ENCODE data around the gene ARPC3. TPM values are rescaled to one million over a fixed set of nuclear protein-coding genes. Genes with fewer than 3 reads are reported as not detected.
"Not testable (repeated sequence)": the region's sequence is repeated elsewhere in the genome, so short reads cannot be mapped to it uniquely, and the experiment has no call there.

The ARPC3 gene
- total RNA-seq, 6 donors from 2014 or later, result 139 to 347 (median 245) TPM

DNA sequence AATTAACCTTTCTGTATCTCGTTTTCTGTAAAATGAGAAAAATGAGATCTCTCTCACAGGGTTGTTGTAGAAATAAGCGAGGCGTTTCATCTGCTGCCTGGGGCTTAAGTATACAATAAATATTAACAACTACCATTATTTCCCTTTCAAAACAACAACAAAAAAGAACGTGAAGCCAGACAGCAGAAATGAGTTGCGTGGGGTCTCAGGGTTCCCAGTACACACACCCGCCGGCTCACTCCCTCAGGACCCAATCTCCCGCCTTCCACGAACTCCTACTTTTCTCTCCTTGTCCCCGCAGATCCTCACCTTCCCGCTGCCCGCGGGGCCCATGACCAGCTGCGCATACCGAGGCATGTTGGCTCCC, 17.7 kb upstream of the ARPC3 start:
- 0 to 2% methylated on average over 15 of the region's 15 CpGs for WGBS, 2 donors
- Histone ChIP-seq H3K4me1 (peaks cover 18 to 28% (median 21%) of the 10 kb centered on the region in 4 donors), H3K4me3 (peak overlapping the region; percentile 71 to 93 (median 92)), H3K27ac (peak overlapping the region; percentile 87 to 94 (median 90)), H3K27me3 (no peaks in the 10 kb centered on the region), H3K36me3 (peaks cover 0 to 22% (median 10%) of the 10 kb centered on the region in 4 donors), H3K9me3 (no peaks in the 10 kb centered on the region)
- ATAC-seq (ENCODE audit: low FRiP score in 2 of 2), result no peak
- no peak for DNase-seq
- TF ChIP-seq, protein P1, sequence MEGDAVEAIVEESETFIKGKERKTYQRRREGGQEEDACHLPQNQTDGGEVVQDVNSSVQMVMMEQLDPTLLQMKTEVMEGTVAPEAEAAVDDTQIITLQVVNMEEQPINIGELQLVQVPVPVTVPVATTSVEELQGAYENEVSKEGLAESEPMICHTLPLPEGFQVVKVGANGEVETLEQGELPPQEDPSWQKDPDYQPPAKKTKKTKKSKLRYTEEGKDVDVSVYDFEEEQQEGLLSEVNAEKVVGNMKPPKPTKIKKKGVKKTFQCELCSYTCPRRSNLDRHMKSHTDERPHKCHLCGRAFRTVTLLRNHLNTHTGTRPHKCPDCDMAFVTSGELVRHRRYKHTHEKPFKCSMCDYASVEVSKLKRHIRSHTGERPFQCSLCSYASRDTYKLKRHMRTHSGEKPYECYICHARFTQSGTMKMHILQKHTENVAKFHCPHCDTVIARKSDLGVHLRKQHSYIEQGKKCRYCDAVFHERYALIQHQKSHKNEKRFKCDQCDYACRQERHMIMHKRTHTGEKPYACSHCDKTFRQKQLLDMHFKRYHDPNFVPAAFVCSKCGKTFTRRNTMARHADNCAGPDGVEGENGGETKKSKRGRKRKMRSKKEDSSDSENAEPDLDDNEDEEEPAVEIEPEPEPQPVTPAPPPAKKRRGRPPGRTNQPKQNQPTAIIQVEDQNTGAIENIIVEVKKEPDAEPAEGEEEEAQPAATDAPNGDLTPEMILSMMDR (IDR thresholded peaks at IDR 0.05), result no peak
- TF ChIP-seq POLR2AphosphoS5 (IDR thresholded peaks at IDR 0.05) (no peak), POLR2A (IDR thresholded peaks at IDR 0.05) (peak in 3 of 4 donors; percentile 74 to 87 (median 85)), EP300 (IDR thresholded peaks at IDR 0.05) (no peak)

DNA sequence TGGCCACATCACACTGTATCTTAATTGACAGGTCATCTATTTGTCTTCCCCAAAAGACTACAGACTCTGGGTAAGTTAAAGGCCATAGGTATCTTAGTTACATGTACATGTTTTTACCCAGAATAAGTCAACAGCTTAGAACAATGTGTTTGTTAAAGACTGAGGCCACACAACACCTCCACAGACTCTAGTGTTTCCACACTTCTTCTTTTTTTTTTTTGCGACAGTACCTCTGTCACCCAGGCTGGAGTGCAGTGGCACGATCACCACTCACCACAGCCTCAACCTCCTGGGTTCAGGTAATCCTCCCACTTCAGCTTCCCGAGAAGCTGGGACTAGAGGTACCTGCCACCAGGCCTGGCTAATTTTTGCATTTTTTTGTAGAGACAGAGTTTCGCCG, 16.7 kb upstream of the ARPC3 start:
- Histone ChIP-seq H3K9me3 (no peaks in the 10 kb centered on the region), H3K4me3 (peak overlapping the region in 2 of 4 donors; percentile 93), H3K27me3 (no peaks in the 10 kb centered on the region), H3K27ac (peak overlapping the region in 1 of 4 donors; percentile 94), H3K36me3 (peaks cover 0 to 31% (median 11%) of the 10 kb centered on the region in 4 donors), H3K4me1 (peaks cover 18 to 28% (median 21%) of the 10 kb centered on the region in 4 donors)
- WGBS, 2 donors, result 56 to 72% methylated on average over 5 of the region's 5 CpGs
- TF ChIP-seq, protein P1 (IDR thresholded peaks at IDR 0.05), result no peak
- TF ChIP-seq EP300 (IDR thresholded peaks at IDR 0.05) (no peak), POLR2AphosphoS5 (IDR thresholded peaks at IDR 0.05) (no peak), POLR2A (IDR thresholded peaks at IDR 0.05) (no peak)
- ATAC-seq (ENCODE audit: low FRiP score in 2 of 2), result no peak
- no peak for DNase-seq

- not testable (repeated sequence) for H3K4me3 ChIP-seq
Observed at GRCh38 chr12:110465765-110466164, 15.6 kb upstream of the ARPC3 start.

DNA sequence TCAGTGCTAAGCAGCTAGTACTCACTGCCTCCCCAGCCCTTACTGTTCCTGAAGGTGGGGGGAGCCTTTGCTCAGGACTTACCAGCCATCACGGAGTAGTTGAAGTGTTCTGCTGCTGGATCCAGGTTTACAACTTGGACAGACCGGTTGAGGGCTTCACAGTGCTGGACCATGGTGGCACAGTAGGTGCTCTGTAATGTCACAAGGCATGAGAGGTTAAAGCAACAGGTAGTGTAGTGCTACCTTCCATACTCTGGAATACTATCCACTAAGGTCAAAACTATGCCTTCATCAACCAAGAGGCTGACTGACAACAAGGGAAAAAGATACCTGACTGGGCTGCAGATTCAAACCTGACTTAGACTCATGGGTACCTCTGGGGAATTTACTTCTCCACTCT, 14.9 kb upstream of the ARPC3 start:
- Histone ChIP-seq H3K27ac (no peak overlapping the region), H3K4me1 (peaks cover 18 to 28% (median 21%) of the 10 kb centered on the region in 4 donors), H3K27me3 (no peaks in the 10 kb centered on the region), H3K4me3 (no peak overlapping the region), H3K9me3 (no peaks in the 10 kb centered on the region), H3K36me3 (peaks cover 0 to 44% (median 11%) of the 10 kb centered on the region in 4 donors)
- 92 to 96% methylated on average over 2 of the region's 2 CpGs for WGBS, 2 donors
- no peak for DNase-seq
- TF ChIP-seq EP300 (IDR thresholded peaks at IDR 0.05) (no peak), POLR2A (IDR thresholded peaks at IDR 0.05) (no peak), POLR2AphosphoS5 (IDR thresholded peaks at IDR 0.05) (no peak)
- TF ChIP-seq, protein P1 (IDR thresholded peaks at IDR 0.05), result no peak
- no peak for ATAC-seq (ENCODE audit: low FRiP score in 2 of 2)

More at GRCh38 chr12:110465765-110466164, 15.6 kb upstream of the ARPC3 start:
- not testable (repeated sequence) for ATAC-seq (ENCODE audit: low FRiP score in 2 of 2); H3K9me3 ChIP-seq; DNase-seq; H3K27me3 ChIP-seq; H3K27ac ChIP-seq
- Histone ChIP-seq H3K36me3 (peaks cover 0 to 36% (median 11%) of the 10 kb centered on the region in 4 donors), H3K4me1 (peaks cover 18 to 28% (median 21%) of the 10 kb centered on the region in 4 donors)
- 94 to 96% methylated on average over 11 of the region's 11 CpGs for WGBS, 2 donors

GRCh38 chr12:110461189-110461588, 11.1 kb upstream of the ARPC3 start:
- DNase-seq; ATAC-seq (ENCODE audit: low FRiP score in 2 of 2); H3K27ac ChIP-seq; H3K4me3 ChIP-seq; H3K9me3 ChIP-seq; H3K27me3 ChIP-seq: not testable (repeated sequence)
- Histone ChIP-seq H3K36me3 (peaks cover 0 to 64% (median 16%) of the 10 kb centered on the region in 4 donors), H3K4me1 (peaks cover 0 to 16% (median 2%) of the 10 kb centered on the region in 4 donors)
- 86 to 92% methylated on average over 5 of the region's 5 CpGs for WGBS, 2 donors

DNA sequence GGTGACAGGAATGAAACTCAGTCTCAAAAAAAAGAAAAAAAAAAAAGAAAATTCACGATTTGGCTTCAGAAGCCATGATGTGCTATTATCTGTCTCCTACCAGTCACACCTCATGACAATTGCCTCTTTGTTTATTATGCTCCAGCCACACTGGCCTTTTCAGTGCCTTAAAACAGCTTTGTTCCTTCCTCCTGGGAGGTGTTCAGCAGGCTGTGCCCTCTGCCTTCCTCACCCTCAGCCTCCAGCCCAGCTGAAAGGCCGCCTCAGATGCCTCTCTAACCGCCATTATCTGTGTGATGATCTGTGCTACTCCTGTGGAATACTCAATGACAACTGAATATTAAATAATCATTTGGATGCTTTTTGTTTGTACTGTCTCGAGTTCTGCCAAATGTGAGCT, 8.6 kb upstream of the ARPC3 start:
- Histone ChIP-seq H3K27me3 (no peaks in the 10 kb centered on the region), H3K4me3 (no peak overlapping the region), H3K4me1 (peaks cover 0 to 26% (median 5%) of the 10 kb centered on the region in 4 donors), H3K36me3 (peaks cover 0 to 67% (median 11%) of the 10 kb centered on the region in 4 donors), H3K27ac (no peak overlapping the region), H3K9me3 (no peaks in the 10 kb centered on the region)
- TF ChIP-seq POLR2A (IDR thresholded peaks at IDR 0.05), result no peak
- TF ChIP-seq, protein P1 (IDR thresholded peaks at IDR 0.05), result no peak
- TF ChIP-seq POLR2AphosphoS5 (IDR thresholded peaks at IDR 0.05), result no peak
- no peak for TF ChIP-seq EP300 (IDR thresholded peaks at IDR 0.05)
- ATAC-seq (ENCODE audit: low FRiP score in 2 of 2) (no peak), DNase-seq (no peak)
- WGBS, 2 donors, result 94 to 97% methylated on average over 4 of the region's 4 CpGs
